IMR-90 (cell line): Measurements from ENCODE around the gene CEMIP2. TPM values are rescaled to one million over a fixed set of nuclear protein-coding genes. Genes with fewer than 3 reads are reported as not detected.

Source experiments
- ATAC-seq: fragments of 200-7000 bp; cut with Tn5 transposase; 2 replicates; pipeline ENCODE4 v1.9.1; 2020; ENCODE audit warnings: low read depth, mild to moderate bottlenecking, moderate library complexity
- BruUV-seq: library from RNA; stranded (reverse); fragments of 400-500 nt; replicated peaks from 2 replicates; lab custom pipeline; 2021; lab: Mats Ljungman, UMichigan
- CTCF ChIA-PET: fragments of 300-600 bp; formaldehyde crosslinking; extraction: SDS; loops from one replicate; lab custom pipeline; 2021; ENCODE audit warnings: antibody characterized with exemption; lab: Yijun Ruan, JAX
- POLR2A ChIA-PET: fragments of 300-600 bp; sonication (Branson Sonifier 250); formaldehyde crosslinking; loops from one replicate; lab custom pipeline; 2022; ENCODE audit warnings: antibody characterized with exemption; ENCODE audit not compliant: unreplicated experiment; lab: Charles Lee
- DNase-seq: peaks from one replicate; pipeline ENCODE4 v3.0.0; 2013
- H2AFZ ChIP-seq: replicated peaks from 2 replicates; pipeline ENCODE3; 2013; ENCODE audit warnings: low read length, mild to moderate bottlenecking; ENCODE audit not compliant: poor library complexity
- H2AK5ac ChIP-seq: 2 replicates; pipeline ENCODE4 v1.6.1; 2013; ENCODE audit warnings: low read depth, low read length, inconsistent platforms
- H2AK9ac ChIP-seq: replicated peaks from 2 replicates; pipeline ENCODE3; 2013; ENCODE audit warnings: mild to moderate bottlenecking, low read depth, low read length, moderate library complexity; ENCODE audit not compliant: poor library complexity
- H2BK120ac ChIP-seq: 2 replicates; pipeline ENCODE4 v1.6.1; 2013; ENCODE audit warnings: low read depth, low read length, inconsistent platforms
- H2BK15ac ChIP-seq: 3 replicates; pipeline ENCODE4 v1.6.1; 2013; ENCODE audit warnings: low read depth, low read length, inconsistent platforms
- H2BK20ac ChIP-seq: 2 replicates; pipeline ENCODE4 v1.6.1; 2013; ENCODE audit warnings: low read depth, mild to moderate bottlenecking, inconsistent platforms, low read length, moderate library complexity
- H2BK5ac ChIP-seq: 2 replicates; pipeline ENCODE4 v1.6.1; 2013; ENCODE audit warnings: mild to moderate bottlenecking, low read depth, low read length, inconsistent platforms; ENCODE audit not compliant: poor library complexity, severe bottlenecking
- H3K14ac ChIP-seq: replicated peaks from 2 replicates; pipeline ENCODE4 v1.6.1; 2013; ENCODE audit warnings: low read depth, low read length, inconsistent platforms
- H3K18ac ChIP-seq: 2 replicates; pipeline ENCODE4 v1.6.1; 2013; ENCODE audit warnings: low read depth, low read length, control low read depth
- H3K23ac ChIP-seq: 2 replicates; pipeline ENCODE4 v1.6.1; 2013; ENCODE audit warnings: low read depth, low read length, inconsistent platforms
- H3K27ac ChIP-seq: 2 replicates; pipeline ENCODE4 v1.5.1; 2013; ENCODE audit warnings: mild to moderate bottlenecking, control low read depth, low read length; ENCODE audit not compliant: insufficient read depth
- H3K27me3 ChIP-seq: 2 replicates; pipeline ENCODE4 v1.6.1; 2013; ENCODE audit warnings: low read length; ENCODE audit not compliant: control insufficient read depth, insufficient read depth
- H3K36me3 ChIP-seq: 2 replicates; pipeline ENCODE4 v1.6.1; 2013; ENCODE audit warnings: low read length, mixed read lengths; ENCODE audit not compliant: control insufficient read depth, insufficient read depth
- H3K4ac ChIP-seq: 2 replicates; pipeline ENCODE4 v1.6.1; 2013; ENCODE audit warnings: low read depth, low read length, inconsistent platforms
- H3K4me1 ChIP-seq: 2 replicates; pipeline ENCODE4 v1.6.1; 2013; ENCODE audit warnings: low read length, mixed read lengths; ENCODE audit not compliant: control insufficient read depth, insufficient read depth
- H3K4me2 ChIP-seq: 2 replicates; pipeline ENCODE4 v1.6.1; 2013; ENCODE audit warnings: low read depth, mild to moderate bottlenecking, control low read depth, low read length, moderate library complexity
- H3K4me3 ChIP-seq: 2 replicates; pipeline ENCODE4 v1.5.1; 2013; ENCODE audit warnings: low read depth, mild to moderate bottlenecking, control low read depth, low read length, moderate library complexity; ENCODE audit not compliant: insufficient read depth
- H3K56ac ChIP-seq: 2 replicates; pipeline ENCODE4 v1.6.1; 2013; ENCODE audit warnings: low read length, inconsistent platforms; ENCODE audit not compliant: insufficient read depth; ENCODE audit errors: extremely low read depth
- H3K79me1 ChIP-seq, 2 experiments: 2 replicates each; pipeline ENCODE4 v1.6.1; 2013; ENCODE audit warnings: low read length in 2 of 2, inconsistent platforms in 1 of 2, low read depth in 1 of 2
- H3K9ac ChIP-seq: 2 replicates; pipeline ENCODE4 v1.6.1; 2013; ENCODE audit warnings: low read depth, low read length, control low read depth
- H3K9me1 ChIP-seq: 2 replicates; pipeline ENCODE4 v1.6.1; 2013; ENCODE audit warnings: low read length, inconsistent platforms; ENCODE audit not compliant: insufficient read depth
- H3K9me3 ChIP-seq: 2 replicates; pipeline ENCODE4 v1.6.1; 2013; ENCODE audit warnings: low read length; ENCODE audit not compliant: control insufficient read depth, insufficient read depth
- H4K20me1 ChIP-seq: 2 replicates; pipeline ENCODE4 v1.6.1; 2013; ENCODE audit warnings: low read length, inconsistent platforms; ENCODE audit not compliant: insufficient read depth
- H4K5ac ChIP-seq: 2 replicates; pipeline ENCODE4 v1.6.1; 2013; ENCODE audit warnings: mild to moderate bottlenecking, low read depth, low read length, control low read depth
- H4K8ac ChIP-seq, 2 experiments: 2 replicates each; pipeline ENCODE4 v1.6.1; 2013; ENCODE audit warnings: low read depth in 2 of 2, low read length in 2 of 2, control low read depth in 1 of 2, inconsistent platforms in 1 of 2
- H4K91ac ChIP-seq: 2 replicates; pipeline ENCODE4 v1.6.1; 2013; ENCODE audit warnings: low read depth, low read length, inconsistent platforms; ENCODE audit not compliant: insufficient read depth
- BHLHE40 ChIP-seq: fragments of 150-350 bp; IDR thresholded peaks from 2 replicates; pipeline ENCODE4 v1.6.1; 2016; ENCODE audit warnings: mild to moderate bottlenecking, low read depth, low read length
- CEBPB ChIP-seq: IDR thresholded peaks from 2 replicates; pipeline ENCODE4 v1.6.1; 2012; ENCODE audit warnings: low read depth, low read length, improper control_type of control experiment
- CHD1 ChIP-seq: IDR thresholded peaks from 2 replicates; pipeline ENCODE4 v1.6.1; 2012; ENCODE audit warnings: low read depth, low read length, improper control_type of control experiment
- CTCF ChIP-seq: conservative IDR thresholded peaks from 2 replicates; pipeline ENCODE4 v1.5.1; 2012; ENCODE audit warnings: mild to moderate bottlenecking, low read depth, low read length, improper control_type of control experiment
- FOS ChIP-seq: fragments of 150-350 bp; IDR thresholded peaks from 2 replicates; pipeline ENCODE4 v1.6.1; 2016; ENCODE audit warnings: low read depth, low read length
- MAZ ChIP-seq: IDR thresholded peaks from 2 replicates; pipeline ENCODE4 v1.6.1; 2012; ENCODE audit warnings: low read depth, mild to moderate bottlenecking, low read length, improper control_type of control experiment, moderate library complexity, borderline replicate concordance
- NFE2L2 ChIP-seq: fragments of 150-350 bp; IDR thresholded peaks from 2 replicates; pipeline ENCODE4 v1.6.1; 2016; ENCODE audit warnings: low read depth, mild to moderate bottlenecking, low read length
- RFX5 ChIP-seq: IDR thresholded peaks from 2 replicates; pipeline ENCODE4 v1.8.0; 2012; ENCODE audit warnings: low read depth, mild to moderate bottlenecking, low read length, moderate library complexity
- SMC3 ChIP-seq: fragments of 150-350 bp; IDR thresholded peaks from 2 replicates; pipeline ENCODE4 v1.6.1; 2016; ENCODE audit warnings: low read depth, mild to moderate bottlenecking, antibody characterized with exemption, low read length, moderate library complexity
- WGBS, 2 experiments: methylation state at CpG; one replicate each; pipeline versions ENCODE4 v1.1.5 to v1.1.7; 2013; ENCODE audit warnings: missing lambda C conversion rate in 2 of 2; ENCODE audit not compliant: insufficient read length in 1 of 2; ENCODE audit errors: extremely low coverage in 2 of 2; 5-methylcytosine and 5-hydroxymethylcytosine counted together
- dilution Hi-C: fragments of 300-500 bp; cut with HindIII; formaldehyde crosslinking; loops from one replicate; pipeline ENCODE4 v1.14.3; 2018; ENCODE audit warnings: low sequenced_read_pairs; ENCODE audit not compliant: unreplicated experiment
- in situ Hi-C: fragments of 300-500 bp; cut with MboI; formaldehyde crosslinking; loops from 3 replicates; pipeline ENCODE4 v1.14.3; 2019; ENCODE audit warnings: low sequenced_read_pairs, inconsistent platforms, mixed read lengths
- intact Hi-C: fragments of 100-400 bp; cut with micrococcal nuclease; formaldehyde crosslinking; loops from 2 replicates; pipeline ENCODE4 v1.10.0; 2022
- polyA plus RNA-seq, 3 experiments: library from polyadenylated mRNA; depleted of rRNA; stranded (reverse); fragments of >200 nt; gene quantifications; 2 replicates each; pipeline ENCODE4 v1.2.3, GENCODE V29; 2012; ENCODE audit warnings: low replicate concordance in 1 of 3
- total RNA-seq: library from RNA; depleted of rRNA; stranded (reverse); fragments of >200 nt; gene quantifications from 2 replicates; pipeline ENCODE4 v1.2.3, GENCODE V29; 2012

Gene CEMIP2
- total and polyA plus RNA-seq, 2 of the 4 experiments (the other 2 are of a cell fraction) = 65.2 to 67.4 TPM

- no CpG with 5 or more reads among the region's 7 CpGs for WGBS, 2 experiments
- Histone ChIP-seq H3K9me3 (no peaks in the 10 kb centered on the region), H3K56ac (no peak overlapping the region), H3K18ac (no peak overlapping the region), H3K79me1 (no peaks in the 10 kb centered on the region), H4K91ac (no peak overlapping the region), H3K4ac (no peak overlapping the region), H2AK9ac (no peak overlapping the region), H4K20me1 (no peaks in the 10 kb centered on the region), H3K14ac (no peak overlapping the region), H3K4me1 (peaks cover 3% of the 10 kb centered on the region; the same call in 1 of the 2 replicates), H3K9me1 (no peaks in the 10 kb centered on the region; the same call in 1 of the 2 replicates), H3K23ac (no peak overlapping the region), H4K5ac (no peak overlapping the region), H2BK15ac (no peak overlapping the region), H4K8ac (no peak overlapping the region), H2BK5ac (no peak overlapping the region), H3K4me3 (no peak overlapping the region), H3K9ac (no peak overlapping the region), H3K27ac (no peak overlapping the region), H2AK5ac (no peak overlapping the region), H2BK20ac (no peak overlapping the region), H3K36me3 (no peaks in the 10 kb centered on the region), H2AFZ (no peak overlapping the region), H2BK120ac (no peak overlapping the region), H3K4me2 (no peak overlapping the region), H3K27me3 (no peaks in the 10 kb centered on the region)
- no TSS peak for BruUV-seq
- ATAC-seq (no peak), DNase-seq (no peak)
- intact Hi-C loops (no loop called here), in situ Hi-C loops (no loop called here), dilution Hi-C loops (no loop called here)
- POLR2A ChIA-PET = no interaction called here
- CTCF ChIA-PET = interaction anchor here (0.6 kb wide), 1 partner anchor 21 kb away, joined by 5 read pairs; no protein-coding TSS in a partner anchor
- TF ChIP-seq RFX5 = no peak
- TF ChIP-seq BHLHE40 = no peak
- no peak for TF ChIP-seq NFE2L2
- no peak for TF ChIP-seq SMC3
- no peak for TF ChIP-seq CEBPB
- TF ChIP-seq MAZ = no peak
- TF ChIP-seq CHD1 = no peak
- TF ChIP-seq FOS = no peak
- TF ChIP-seq CTCF = no peak
Observed at GRCh38 chr9:71795097-71795813, 26.9 kb upstream of the CEMIP2 start.
